Measurements from ENCODE around the gene ZNF648.
A peak's percentile ranks its signal among the peaks of the same experiment; 100 is the strongest.
"Not testable (repeated sequence)": the region's sequence is repeated elsewhere in the genome, so short reads cannot be mapped to it uniquely, and the experiment has no call there.

ZNF648 gene

DNA sequence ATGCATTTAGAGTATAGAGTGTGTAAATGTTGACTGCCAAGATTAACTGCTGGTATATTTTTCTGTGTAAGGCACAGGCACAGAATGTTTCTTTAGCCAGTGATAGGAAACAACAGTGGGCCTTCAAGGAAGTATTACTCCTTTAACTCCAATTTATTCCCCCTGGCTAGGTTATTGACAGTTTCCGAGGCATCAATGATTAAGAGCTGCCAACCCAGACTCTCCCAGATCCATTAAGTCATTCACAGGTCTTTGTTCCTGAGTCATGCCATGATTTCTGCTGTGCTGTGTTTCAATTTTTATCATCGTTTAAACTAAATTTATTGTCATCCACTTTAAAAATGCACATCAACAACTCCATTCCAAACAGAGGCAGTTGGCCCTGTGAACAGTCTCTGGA lies 9.2 kb downstream of the ZNF648 start:
- Histone ChIP-seq H3K4me3 (ENCODE audit: control insufficient read depth in 1 of 7, extremely low read depth in 1 of 7, insufficient read depth in 4 of 7, low read depth in 2 of 7, low read length in 6 of 7) (no peak overlapping the region), H3K4me1 (ENCODE audit: control extremely low read depth in 1 of 4, control insufficient read depth in 4 of 4, insufficient read depth in 4 of 4, low read length in 3 of 4) (peaks cover 0 to 5% (median 2%) of the 10 kb centered on the region in 4 experiments), H3K27ac (ENCODE audit: insufficient read depth in 1 of 2, low read depth in 1 of 2, low read length in 2 of 2, poor library complexity in 1 of 2, severe bottlenecking in 2 of 2) (no peak overlapping the region), H3K9me3 (ENCODE audit: control extremely low read depth in 1 of 5, control insufficient read depth in 4 of 5, insufficient read depth in 2 of 5, low read depth in 1 of 5, low read length in 4 of 5) (peaks cover 0 to 2% (median 0%) of the 10 kb centered on the region in 5 experiments), H3K27me3 (replicated peaks in 2 of 5; ENCODE audit: control insufficient read depth in 4 of 5, insufficient read depth in 5 of 5, low read length in 4 of 5) (peaks cover 0 to 21% (median 11%) of the 10 kb centered on the region in 5 experiments), H3K36me3 (ENCODE audit: control insufficient read depth in 4 of 4, insufficient read depth in 4 of 4, low read length in 3 of 4) (no peaks in the 10 kb centered on the region)
- WGBS (ENCODE audit: insufficient coverage): 100% methylated on average over 2 of the region's 2 CpGs
- DNase-seq: no peak
- ChIA-PET POLR2A (no interaction called here), CTCF (interaction anchor here (1.1 to 3.8 kb wide), 4 partner anchors 14 to 573 kb away, joined by 3 to 44 read pairs (median 4); no protein-coding TSS in a partner anchor)

DNA sequence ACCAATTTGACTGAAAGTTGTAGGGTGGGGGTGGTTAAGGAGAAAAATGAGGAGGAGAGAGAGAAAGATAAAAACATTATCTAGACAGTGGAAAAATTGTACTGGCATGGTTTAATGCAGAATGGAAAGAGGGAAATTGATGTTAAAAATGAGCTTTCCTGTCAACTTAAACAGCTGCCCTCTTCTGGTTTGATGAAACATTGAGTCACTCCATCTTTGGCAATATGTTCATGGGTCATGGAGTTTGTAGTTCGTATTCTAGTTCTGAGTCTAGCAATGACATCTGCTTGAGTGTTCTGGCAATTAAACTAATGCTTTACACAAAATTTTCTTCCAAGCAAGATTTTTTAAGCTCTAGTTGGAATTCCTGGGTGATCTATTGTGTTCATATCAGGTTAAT lies 9.6 kb downstream of the ZNF648 start:
- ChIA-PET POLR2A (no interaction called here), CTCF (interaction anchor here (1.1 to 3.8 kb wide), 2 partner anchors 18 to 573 kb away, joined by 6 to 44 read pairs; no protein-coding TSS in a partner anchor)
- H3K36me3 ChIP-seq (ENCODE audit: control insufficient read depth in 4 of 4, insufficient read depth in 4 of 4, low read length in 3 of 4): no peaks in the 10 kb centered on the region
- peaks cover 0 to 2% (median 0%) of the 10 kb centered on the region in 5 experiments for H3K9me3 ChIP-seq (ENCODE audit: control extremely low read depth in 1 of 5, control insufficient read depth in 4 of 5, insufficient read depth in 2 of 5, low read depth in 1 of 5, low read length in 4 of 5)
- no peak overlapping the region for H3K4me3 ChIP-seq (ENCODE audit: control insufficient read depth in 1 of 7, extremely low read depth in 1 of 7, insufficient read depth in 4 of 7, low read depth in 2 of 7, low read length in 6 of 7)
- H3K27ac ChIP-seq (ENCODE audit: insufficient read depth in 1 of 2, low read depth in 1 of 2, low read length in 2 of 2, poor library complexity in 1 of 2, severe bottlenecking in 2 of 2): no peak overlapping the region
- H3K27me3 ChIP-seq (replicated peaks in 2 of 5; ENCODE audit: control insufficient read depth in 4 of 5, insufficient read depth in 5 of 5, low read length in 4 of 5): peaks cover 0 to 17% (median 10%) of the 10 kb centered on the region in 5 experiments
- H3K4me1 ChIP-seq (ENCODE audit: control extremely low read depth in 1 of 4, control insufficient read depth in 4 of 4, insufficient read depth in 4 of 4, low read length in 3 of 4): peaks cover 0 to 3% (median 1%) of the 10 kb centered on the region in 4 experiments
- DNase-seq: no peak
- WGBS (ENCODE audit: insufficient coverage): no CpG with 5 or more reads among the region's 1 CpG

DNA sequence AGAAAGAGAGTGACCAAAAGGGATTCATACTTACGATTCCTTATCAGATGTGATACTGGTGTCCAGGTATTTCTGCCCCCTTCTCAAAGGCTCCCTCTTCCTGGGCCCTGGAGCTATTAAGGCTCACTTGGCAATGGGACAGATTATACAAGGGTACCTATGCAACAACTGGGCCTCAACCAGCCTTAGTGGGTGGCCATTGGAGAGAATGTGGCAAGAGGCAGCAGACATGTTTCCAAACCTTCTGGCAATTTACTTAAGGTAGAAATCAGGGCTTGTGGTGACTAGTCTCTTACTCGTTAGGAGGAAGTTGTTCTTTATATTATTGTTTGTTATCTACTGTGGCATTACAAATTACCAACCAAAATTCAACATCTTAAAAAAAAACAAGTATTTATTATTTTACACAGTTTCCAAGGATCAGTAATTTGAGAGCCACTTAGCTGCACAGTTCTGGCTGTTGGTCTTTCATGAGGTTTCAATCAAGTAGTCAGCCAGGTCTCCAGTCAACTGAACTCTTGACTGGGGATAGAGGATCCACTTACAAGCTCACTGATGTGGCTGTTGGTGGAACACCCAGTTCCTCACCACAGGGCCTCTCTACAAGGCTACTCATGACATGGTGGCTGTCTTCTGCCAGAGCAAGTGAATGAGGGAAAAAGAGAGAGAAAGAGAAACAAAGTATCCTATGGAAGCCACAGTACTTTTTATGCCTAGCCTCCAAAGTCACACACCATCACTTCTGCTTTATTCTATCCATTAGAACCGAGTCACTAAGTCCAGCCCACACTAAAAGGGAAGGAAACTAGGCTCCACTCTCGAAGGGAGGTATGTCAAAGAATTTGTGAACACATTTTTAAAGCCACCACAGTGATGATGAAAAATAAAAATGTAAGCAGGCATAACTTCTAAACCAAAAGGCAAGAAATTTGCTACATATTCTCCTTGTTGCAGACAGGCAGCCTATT lies 10.7 kb downstream of the ZNF648 start:
- Histone ChIP-seq H3K27ac (ENCODE audit: insufficient read depth in 1 of 2, low read depth in 1 of 2, low read length in 2 of 2, poor library complexity in 1 of 2, severe bottlenecking in 2 of 2) (no peak overlapping the region), H3K36me3 (ENCODE audit: control insufficient read depth in 4 of 4, insufficient read depth in 4 of 4, low read length in 3 of 4) (no peaks in the 10 kb centered on the region), H3K9me3 (ENCODE audit: control extremely low read depth in 1 of 5, control insufficient read depth in 4 of 5, insufficient read depth in 2 of 5, low read depth in 1 of 5, low read length in 4 of 5) (peaks cover 0 to 3% (median 2%) of the 10 kb centered on the region in 5 experiments), H3K4me1 (ENCODE audit: control extremely low read depth in 1 of 4, control insufficient read depth in 4 of 4, insufficient read depth in 4 of 4, low read length in 3 of 4) (no peaks in the 10 kb centered on the region), H3K4me3 (ENCODE audit: control insufficient read depth in 1 of 7, extremely low read depth in 1 of 7, insufficient read depth in 4 of 7, low read depth in 2 of 7, low read length in 6 of 7) (no peak overlapping the region), H3K27me3 (replicated peaks in 2 of 5; ENCODE audit: control insufficient read depth in 4 of 5, insufficient read depth in 5 of 5, low read length in 4 of 5) (peaks cover 0 to 5% (median 1%) of the 10 kb centered on the region in 5 experiments)
- POLR2A ChIA-PET: no interaction called here
- CTCF ChIA-PET: interaction anchor here (1.6 kb wide), 1 partner anchor 21 kb away, joined by 3 read pairs; no protein-coding TSS in a partner anchor
- WGBS (ENCODE audit: insufficient coverage): 100% methylated on average over 1 of the region's 4 CpGs
- peak in 2 of 3 donors; percentile 47 to 48 for DNase-seq

DNA sequence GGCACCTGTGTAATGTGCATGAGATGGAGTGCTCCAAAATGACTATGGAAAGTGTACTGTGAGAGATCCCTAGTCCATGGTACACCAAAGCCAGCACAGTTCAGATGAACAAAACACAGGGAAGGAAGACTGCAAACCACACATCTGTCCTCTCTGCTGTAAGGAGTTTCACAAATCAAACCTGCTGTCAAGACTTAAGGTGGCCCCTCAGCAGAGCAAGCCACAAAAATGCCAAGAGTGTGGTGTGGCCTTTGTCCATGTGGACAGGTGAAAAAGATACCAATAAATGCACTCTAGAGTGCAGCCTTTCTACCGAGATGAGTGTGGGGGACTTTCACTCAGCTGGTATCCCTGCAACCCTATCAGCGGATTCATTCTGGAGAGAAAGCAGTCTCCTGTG lies 12.9 kb downstream of the ZNF648 start:
- WGBS (ENCODE audit: insufficient coverage): 91% methylated on average over 2 of the region's 2 CpGs
- DNase-seq: no peak
- ChIA-PET POLR2A (no interaction called here), CTCF (no interaction called here)
- Histone ChIP-seq H3K36me3 (ENCODE audit: control insufficient read depth in 4 of 4, insufficient read depth in 4 of 4, low read length in 3 of 4) (no peaks in the 10 kb centered on the region), H3K9me3 (ENCODE audit: control extremely low read depth in 1 of 5, control insufficient read depth in 4 of 5, insufficient read depth in 2 of 5, low read depth in 1 of 5, low read length in 4 of 5) (peaks cover 0 to 11% (median 6%) of the 10 kb centered on the region in 5 experiments), H3K4me1 (ENCODE audit: control extremely low read depth in 1 of 4, control insufficient read depth in 4 of 4, insufficient read depth in 4 of 4, low read length in 3 of 4) (no peaks in the 10 kb centered on the region), H3K27ac (ENCODE audit: insufficient read depth in 1 of 2, low read depth in 1 of 2, low read length in 2 of 2, poor library complexity in 1 of 2, severe bottlenecking in 2 of 2) (no peak overlapping the region), H3K4me3 (ENCODE audit: control insufficient read depth in 1 of 7, extremely low read depth in 1 of 7, insufficient read depth in 4 of 7, low read depth in 2 of 7, low read length in 6 of 7) (no peak overlapping the region), H3K27me3 (replicated peaks in 2 of 5; ENCODE audit: control insufficient read depth in 4 of 5, insufficient read depth in 5 of 5, low read length in 4 of 5) (peaks cover 0 to 2% (median 0%) of the 10 kb centered on the region in 5 experiments)

DNA sequence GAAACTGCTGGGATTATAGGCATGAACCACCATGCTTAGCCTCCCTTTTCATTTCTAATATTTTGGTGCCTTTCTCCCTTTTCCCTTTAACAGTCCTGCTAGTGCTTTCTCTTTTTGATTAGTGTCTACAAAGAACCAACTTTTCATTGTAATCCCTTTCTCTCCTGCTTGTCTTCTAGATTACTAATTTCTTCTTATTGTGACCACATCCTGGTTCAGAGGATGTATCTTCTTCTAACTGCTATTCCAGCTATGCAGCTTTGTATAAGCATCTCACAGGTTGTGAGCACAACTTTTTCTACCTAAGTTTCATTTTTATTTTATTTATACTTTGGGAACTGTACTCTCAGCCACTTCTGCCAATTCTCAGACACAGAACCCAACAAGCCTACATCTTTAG lies 14.7 kb downstream of the ZNF648 start:
- no peak for DNase-seq
- Histone ChIP-seq H3K27me3 (replicated peaks in 2 of 5; ENCODE audit: control insufficient read depth in 4 of 5, insufficient read depth in 5 of 5, low read length in 4 of 5) (peaks cover 0 to 2% (median 0%) of the 10 kb centered on the region in 5 experiments), H3K27ac (ENCODE audit: insufficient read depth in 1 of 2, low read depth in 1 of 2, low read length in 2 of 2, poor library complexity in 1 of 2, severe bottlenecking in 2 of 2) (no peak overlapping the region), H3K36me3 (ENCODE audit: control insufficient read depth in 4 of 4, insufficient read depth in 4 of 4, low read length in 3 of 4) (no peaks in the 10 kb centered on the region), H3K9me3 (ENCODE audit: control extremely low read depth in 1 of 5, control insufficient read depth in 4 of 5, insufficient read depth in 2 of 5, low read depth in 1 of 5, low read length in 4 of 5) (peaks cover 0 to 11% (median 6%) of the 10 kb centered on the region in 5 experiments), H3K4me1 (ENCODE audit: control extremely low read depth in 1 of 4, control insufficient read depth in 4 of 4, insufficient read depth in 4 of 4, low read length in 3 of 4) (no peaks in the 10 kb centered on the region), H3K4me3 (ENCODE audit: control insufficient read depth in 1 of 7, extremely low read depth in 1 of 7, insufficient read depth in 4 of 7, low read depth in 2 of 7, low read length in 6 of 7) (no peak overlapping the region)
- ChIA-PET CTCF (no interaction called here), POLR2A (no interaction called here)

DNA sequence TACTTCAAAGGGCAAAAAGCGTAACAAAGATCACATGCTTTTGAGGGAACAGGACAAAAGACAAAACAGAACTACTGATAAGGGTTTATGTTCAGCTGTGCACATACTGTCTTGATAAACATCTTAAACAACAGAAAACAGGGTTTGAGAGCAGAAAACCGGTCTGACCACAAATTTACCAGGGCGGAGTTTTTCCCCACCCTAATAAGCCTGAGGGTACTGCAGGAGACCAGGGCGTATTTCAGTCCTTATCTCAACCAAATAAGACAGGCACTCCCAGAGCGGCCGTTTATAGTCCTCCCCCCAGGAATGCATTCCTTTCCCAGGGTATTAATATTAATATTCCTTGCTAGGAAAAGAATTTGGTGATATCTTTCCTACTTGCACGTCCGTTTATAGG lies 16.0 kb downstream of the ZNF648 start:
- H3K4me1 ChIP-seq (ENCODE audit: control extremely low read depth in 1 of 4, control insufficient read depth in 4 of 4, insufficient read depth in 4 of 4, low read length in 3 of 4); CTCF ChIA-PET; H3K4me3 ChIP-seq (ENCODE audit: control insufficient read depth in 1 of 7, extremely low read depth in 1 of 7, insufficient read depth in 4 of 7, low read depth in 2 of 7, low read length in 6 of 7); H3K27ac ChIP-seq (ENCODE audit: insufficient read depth in 1 of 2, low read depth in 1 of 2, low read length in 2 of 2, poor library complexity in 1 of 2, severe bottlenecking in 2 of 2); DNase-seq; POLR2A ChIA-PET; H3K36me3 ChIP-seq (ENCODE audit: control insufficient read depth in 4 of 4, insufficient read depth in 4 of 4, low read length in 3 of 4); H3K27me3 ChIP-seq (replicated peaks in 2 of 5; ENCODE audit: control insufficient read depth in 4 of 5, insufficient read depth in 5 of 5, low read length in 4 of 5): not testable (repeated sequence)
- peaks cover 0 to 11% (median 9%) of the 10 kb centered on the region in 5 experiments for H3K9me3 ChIP-seq (ENCODE audit: control extremely low read depth in 1 of 5, control insufficient read depth in 4 of 5, insufficient read depth in 2 of 5, low read depth in 1 of 5, low read length in 4 of 5)
- 94% methylated on average over 5 of the region's 8 CpGs for WGBS (ENCODE audit: insufficient coverage)

DNA sequence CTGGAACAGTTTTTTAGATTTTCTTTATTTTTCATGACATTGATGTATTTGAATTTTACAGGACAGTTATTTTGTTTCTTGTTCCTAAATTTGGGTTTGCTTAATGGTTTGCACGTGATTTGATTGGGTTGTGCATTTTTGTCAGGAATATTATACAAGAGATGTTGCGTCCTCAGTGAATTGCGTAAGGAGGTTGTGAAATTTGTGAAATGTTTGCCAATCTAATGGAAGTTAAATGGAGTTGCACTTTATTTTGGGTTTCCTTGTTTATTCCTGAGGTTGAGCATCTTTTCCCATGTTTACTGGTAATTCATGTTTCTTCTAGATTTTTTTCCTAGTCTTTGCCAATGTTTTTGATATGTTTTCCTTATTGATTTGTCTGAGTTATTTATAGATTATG lies 19.9 kb downstream of the ZNF648 start:
- Histone ChIP-seq H3K27ac (ENCODE audit: insufficient read depth in 1 of 2, low read depth in 1 of 2, low read length in 2 of 2, poor library complexity in 1 of 2, severe bottlenecking in 2 of 2) (no peak overlapping the region), H3K36me3 (ENCODE audit: control insufficient read depth in 4 of 4, insufficient read depth in 4 of 4, low read length in 3 of 4) (no peaks in the 10 kb centered on the region), H3K4me3 (ENCODE audit: control insufficient read depth in 1 of 7, extremely low read depth in 1 of 7, insufficient read depth in 4 of 7, low read depth in 2 of 7, low read length in 6 of 7) (no peak overlapping the region), H3K4me1 (ENCODE audit: control extremely low read depth in 1 of 4, control insufficient read depth in 4 of 4, insufficient read depth in 4 of 4, low read length in 3 of 4) (no peaks in the 10 kb centered on the region), H3K27me3 (replicated peaks in 2 of 5; ENCODE audit: control insufficient read depth in 4 of 5, insufficient read depth in 5 of 5, low read length in 4 of 5) (no peaks in the 10 kb centered on the region), H3K9me3 (ENCODE audit: control extremely low read depth in 1 of 5, control insufficient read depth in 4 of 5, insufficient read depth in 2 of 5, low read depth in 1 of 5, low read length in 4 of 5) (peaks cover 0 to 32% (median 8%) of the 10 kb centered on the region in 5 experiments)
- POLR2A ChIA-PET: no interaction called here
- CTCF ChIA-PET: no interaction called here
- DNase-seq: no peak
- 94% methylated on average over 3 of the region's 3 CpGs for WGBS (ENCODE audit: insufficient coverage)
